WTC11 (cell line): ENCODE measurements around the gene KIF4B.

Source experiments
- NFYB ChIP-seq: sonication (generic); formaldehyde crosslinking; conservative IDR thresholded peaks from 2 replicates; pipeline ENCODE4 v1.8.0; 2022; ENCODE audit warnings: low read depth, missing genetic modification reagents
- ZNF232 ChIP-seq: sonication (generic); formaldehyde crosslinking; IDR thresholded peaks from 2 replicates; pipeline ENCODE4 v1.8.0; 2022; ENCODE audit warnings: mild to moderate bottlenecking, missing genetic modification reagents
- TF ChIP-seq, protein P1 (sequence below): sonication (generic); formaldehyde crosslinking; IDR thresholded peaks from 2 replicates; pipeline ENCODE4 v1.8.0; 2022; ENCODE audit warnings: mild to moderate bottlenecking, missing genetic modification reagents
- TF ChIP-seq, protein P2 (sequence below): fragments of 200-600 bp; IDR thresholded peaks from 2 replicates; pipeline ENCODE4 v1.8.0; 2022; ENCODE audit warnings: antibody characterized with exemption
- TF ChIP-seq, protein P3 (sequence below): sonication (generic); formaldehyde crosslinking; IDR thresholded peaks from 2 replicates; pipeline ENCODE4 v1.8.1; 2023; ENCODE audit warnings: mild to moderate bottlenecking, missing genetic modification reagents, moderate library complexity

DNA sequence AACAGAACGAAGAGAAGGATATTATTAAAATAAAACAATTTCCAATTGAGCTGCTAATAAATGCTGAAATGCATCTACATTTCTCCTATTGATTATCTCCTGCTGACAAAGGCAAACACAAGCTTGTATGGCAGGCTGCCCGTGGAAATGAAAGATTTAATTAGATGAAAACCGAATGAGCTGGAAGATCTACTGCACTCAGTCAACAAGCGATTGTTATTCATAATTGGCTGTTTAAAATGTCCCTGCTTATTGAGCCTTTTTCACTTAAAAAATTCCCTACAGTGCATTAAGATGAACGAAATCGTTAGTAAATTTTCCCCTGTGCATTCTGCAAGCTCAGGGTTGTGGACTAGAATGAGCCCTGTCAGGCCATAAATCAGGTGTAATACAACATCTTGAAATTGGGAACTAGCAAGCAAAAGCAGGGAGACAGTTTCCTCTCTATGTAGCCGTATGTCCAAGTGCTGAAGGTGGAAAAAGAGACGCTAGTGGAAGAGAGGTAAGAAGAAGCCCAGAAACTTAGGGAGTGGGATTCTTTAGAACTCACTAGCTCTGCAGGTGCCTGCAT is 28.5 kb upstream of the KIF4B start:
- TF ChIP-seq, protein P1, sequence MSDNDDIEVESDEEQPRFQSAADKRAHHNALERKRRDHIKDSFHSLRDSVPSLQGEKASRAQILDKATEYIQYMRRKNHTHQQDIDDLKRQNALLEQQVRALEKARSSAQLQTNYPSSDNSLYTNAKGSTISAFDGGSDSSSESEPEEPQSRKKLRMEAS (CRISPR knock-in tag) = no peak
- TF ChIP-seq NFYB (CRISPR knock-in tag) (no peak), ZNF232 (CRISPR knock-in tag) (no peak)
- TF ChIP-seq, protein P2, sequence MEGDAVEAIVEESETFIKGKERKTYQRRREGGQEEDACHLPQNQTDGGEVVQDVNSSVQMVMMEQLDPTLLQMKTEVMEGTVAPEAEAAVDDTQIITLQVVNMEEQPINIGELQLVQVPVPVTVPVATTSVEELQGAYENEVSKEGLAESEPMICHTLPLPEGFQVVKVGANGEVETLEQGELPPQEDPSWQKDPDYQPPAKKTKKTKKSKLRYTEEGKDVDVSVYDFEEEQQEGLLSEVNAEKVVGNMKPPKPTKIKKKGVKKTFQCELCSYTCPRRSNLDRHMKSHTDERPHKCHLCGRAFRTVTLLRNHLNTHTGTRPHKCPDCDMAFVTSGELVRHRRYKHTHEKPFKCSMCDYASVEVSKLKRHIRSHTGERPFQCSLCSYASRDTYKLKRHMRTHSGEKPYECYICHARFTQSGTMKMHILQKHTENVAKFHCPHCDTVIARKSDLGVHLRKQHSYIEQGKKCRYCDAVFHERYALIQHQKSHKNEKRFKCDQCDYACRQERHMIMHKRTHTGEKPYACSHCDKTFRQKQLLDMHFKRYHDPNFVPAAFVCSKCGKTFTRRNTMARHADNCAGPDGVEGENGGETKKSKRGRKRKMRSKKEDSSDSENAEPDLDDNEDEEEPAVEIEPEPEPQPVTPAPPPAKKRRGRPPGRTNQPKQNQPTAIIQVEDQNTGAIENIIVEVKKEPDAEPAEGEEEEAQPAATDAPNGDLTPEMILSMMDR = no peak
- TF ChIP-seq, protein P3, sequence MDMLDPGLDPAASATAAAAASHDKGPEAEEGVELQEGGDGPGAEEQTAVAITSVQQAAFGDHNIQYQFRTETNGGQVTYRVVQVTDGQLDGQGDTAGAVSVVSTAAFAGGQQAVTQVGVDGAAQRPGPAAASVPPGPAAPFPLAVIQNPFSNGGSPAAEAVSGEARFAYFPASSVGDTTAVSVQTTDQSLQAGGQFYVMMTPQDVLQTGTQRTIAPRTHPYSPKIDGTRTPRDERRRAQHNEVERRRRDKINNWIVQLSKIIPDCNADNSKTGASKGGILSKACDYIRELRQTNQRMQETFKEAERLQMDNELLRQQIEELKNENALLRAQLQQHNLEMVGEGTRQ (CRISPR knock-in tag) = no peak
